Endodermal cell (in vitro differentiated cells): ENCODE results near the gene WDR86. TPM values are rescaled to one million over a fixed set of nuclear protein-coding genes. Genes with fewer than 3 reads are reported as not detected.
A peak's percentile ranks its signal among the peaks of the same experiment; 100 is the strongest.

Source experiments
- DNase-seq: peaks from one replicate; pipeline ENCODE4 v3.0.0-alpha.2; 2017
- H3K27ac ChIP-seq: 2 replicates; pipeline ENCODE4 v1.5.1; 2013; ENCODE audit warnings: mild to moderate bottlenecking, low read depth, low read length, moderate library complexity
- H3K27me3 ChIP-seq: 2 replicates; pipeline ENCODE4 v1.6.1; 2013; ENCODE audit warnings: mild to moderate bottlenecking, low read length, moderate library complexity; ENCODE audit not compliant: insufficient read depth, control insufficient read depth, poor library complexity, severe bottlenecking
- H3K36me3 ChIP-seq: 2 replicates; pipeline ENCODE4 v1.7.0; 2013; ENCODE audit warnings: mild to moderate bottlenecking, low read length, moderate library complexity; ENCODE audit not compliant: control insufficient read depth, insufficient read depth
- H3K4me1 ChIP-seq: one replicate; pipeline ENCODE4 v1.7.0; 2013; ENCODE audit warnings: low read length; ENCODE audit not compliant: control insufficient read depth, insufficient read depth
- H3K4me3 ChIP-seq: 2 replicates; pipeline ENCODE4 v1.5.1; 2013; ENCODE audit warnings: mild to moderate bottlenecking, low read length, moderate library complexity
- H3K9ac ChIP-seq: 2 replicates; pipeline ENCODE4 v1.6.1; 2013; ENCODE audit warnings: mild to moderate bottlenecking, low read length, moderate library complexity; ENCODE audit not compliant: poor library complexity, severe bottlenecking; ENCODE audit errors: extremely low read depth
- H3K9me3 ChIP-seq: 2 replicates; pipeline ENCODE4 v1.6.1; 2013; ENCODE audit warnings: mild to moderate bottlenecking, low read length, moderate library complexity; ENCODE audit not compliant: control insufficient read depth
- H3K27ac Mint-ChIP-seq: 2 replicates; pipeline ENCODE4 v1.8.0; 2020; ENCODE audit warnings: mixed read lengths
- H3K27me3 Mint-ChIP-seq: 2 replicates; pipeline ENCODE4 v1.8.0; 2021; ENCODE audit warnings: mild to moderate bottlenecking, mixed read lengths; ENCODE audit not compliant: insufficient read depth
- H3K36me3 Mint-ChIP-seq: 2 replicates; pipeline ENCODE4 v1.8.0; 2020; ENCODE audit warnings: low read depth, mixed read lengths
- H3K4me1 Mint-ChIP-seq: 2 replicates; pipeline ENCODE4 v1.8.0; 2020; ENCODE audit warnings: mixed read lengths
- H3K4me3 Mint-ChIP-seq: 2 replicates; pipeline ENCODE4 v1.8.0; 2020; ENCODE audit warnings: mild to moderate bottlenecking, moderate library complexity, mixed read lengths
- H3K9me3 Mint-ChIP-seq: 2 replicates; pipeline ENCODE4 v1.8.0; 2020; ENCODE audit warnings: mild to moderate bottlenecking, mixed read lengths
- CTCF ChIP-seq: fragments of 200-600 bp; sonication (generic); conservative IDR thresholded peaks from 2 replicates; pipeline ENCODE4 v1.5.0; 2021; ENCODE audit warnings: antibody characterized with exemption, mild to moderate bottlenecking
- WGBS, 2 experiments: methylation state at CpG; one replicate each; pipeline versions ENCODE4 v1.1.5 to v1.1.7; 2013; ENCODE audit warnings: missing lambda C conversion rate in 2 of 2, mixed read lengths in 1 of 2; ENCODE audit not compliant: insufficient coverage in 1 of 2, insufficient read length in 1 of 2; 5-methylcytosine and 5-hydroxymethylcytosine counted together
- long read RNA-seq, 4 experiments: library from polyadenylated mRNA in 2 of 4; library from RNA in 1 of 4; library from capped mRNA in 1 of 4; stranded (forward) in 3 of 4; unstranded in 1 of 4; transcript quantifications; one replicate each; pipeline ENCODE4 v2.0.0, GENCODE V29; 2020 to 2021; ENCODE audit warnings: inconsistent platforms in 1 of 4
- polyA plus RNA-seq, 2 experiments: library from polyadenylated mRNA; stranded (reverse); fragments of 50-300 nt; gene quantifications; one replicate each; pipeline ENCODE4 v1.2.3, GENCODE V29; 2013
- total RNA-seq, 2 donors: library from RNA; stranded (reverse); fragmentation: NEBNext Ultra II Directional in 1 of 2; extraction: Animal tissue kit (Norgen Biotek cat#: 25700) in 1 of 2; gene quantifications; 2 replicates in 1 of 2; 3 replicates in 1 of 2; pipeline ENCODE4 v1.2.1, GENCODE V29; 2021

WDR86 gene
- total RNA-seq, result 10 to 100 TPM; 83.3 to 94.2 TPM
- 19.3 TPM for polyA plus RNA-seq (2013, experiment 1 of 2)
- polyA plus RNA-seq (2013, experiment 2 of 2), result 21.2 TPM
- long read RNA-seq, experiment 1, partial matches to known transcripts, result 7 of 22 reads
- long read RNA-seq, experiment 1, other reads (novel, unspliced or antisense), result 4 of 22 reads
- long read RNA-seq, experiment 2, transcript WDR86-208 (5 exons, 1,905 nt), result minor isoform, 7 of 119 reads
- long read RNA-seq, experiment 2, transcript WDR86-203 (6 exons, 1,691 nt), result minor isoform, 5 of 119 reads
- long read RNA-seq, experiment 2, transcript WDR86-201 (6 exons, 2,023 nt), result major isoform, 46 of 119 reads
- long read RNA-seq, experiment 2, partial matches to known transcripts, result 18 of 119 reads
- long read RNA-seq, experiment 2, other reads (novel, unspliced or antisense), result 42 of 119 reads
- long read RNA-seq, experiment 3, partial matches to known transcripts, result 0 of 13 reads
- long read RNA-seq, experiment 3, other reads (novel, unspliced or antisense), result 12 of 13 reads
- long read RNA-seq, experiment 4, partial matches to known transcripts, result 0 of 1 reads
- long read RNA-seq, experiment 4, other reads (novel, unspliced or antisense), result 1 of 1 reads

- no peak within 1 kb of the TSS for H3K27ac ChIP-seq
- Mint-ChIP-seq H3K4me1 (peaks cover 30% of the 10 kb centered on the region), H3K4me3 (peak within 1 kb of the TSS; percentile 76), H3K36me3 (peaks cover 39% of the 10 kb centered on the region), H3K27ac (peak within 1 kb of the TSS; percentile 83), H3K27me3 (peaks cover 13% of the 10 kb centered on the region), H3K9me3 (no peaks in the 10 kb centered on the region)
- H3K4me3 ChIP-seq, result peak within 1 kb of the TSS; percentile 92
- peaks cover 12% of the 10 kb centered on the region for H3K36me3 ChIP-seq
- H3K4me1 ChIP-seq, result peaks cover 12% of the 10 kb centered on the region
- no peaks in the 10 kb centered on the region for H3K9me3 ChIP-seq
- WGBS, 2 experiments, result 0% methylated on average over 21 to 75 of the region's 75 CpGs
- TF ChIP-seq CTCF, result peak; percentile 34
- H3K9ac ChIP-seq, result peak within 1 kb of the TSS; percentile 77
- DNase-seq, result peak; percentile 84
- no peaks in the 10 kb centered on the region for H3K27me3 ChIP-seq
Observed at GRCh38 chr7:151409667-151410404, at the start of gene WDR86. Gene WDR86 (minus strand): TSS chr7:151410038. CDS start chr7:151409589, 449 bp downstream.

- no peak overlapping the region for H3K27ac Mint-ChIP-seq
- Histone ChIP-seq H3K27ac (no peak overlapping the region), H3K36me3 (no peaks in the 10 kb centered on the region), H3K4me1 (peaks cover 10% of the 10 kb centered on the region), H3K9ac (no peak overlapping the region), H3K27me3 (no peaks in the 10 kb centered on the region), H3K9me3 (peaks cover 14% of the 10 kb centered on the region), H3K4me3 (no peak overlapping the region)
- H3K27me3 Mint-ChIP-seq, result no peaks in the 10 kb centered on the region
- H3K4me3 Mint-ChIP-seq, result no peak overlapping the region
- peaks cover 21% of the 10 kb centered on the region for H3K4me1 Mint-ChIP-seq
- no peak for TF ChIP-seq CTCF
- peaks cover 6% of the 10 kb centered on the region for H3K36me3 Mint-ChIP-seq
- WGBS, 2 experiments, result 91 to 100% methylated on average over 3 to 6 of the region's 6 CpGs
- peak; percentile 42 for DNase-seq
- peaks cover 13% of the 10 kb centered on the region for H3K9me3 Mint-ChIP-seq
Observed at GRCh38 chr7:151457534-151457933, 47.7 kb upstream of the WDR86 start.

GRCh38 chr7:151456782-151457181, 46.9 kb upstream of the WDR86 start:
- Mint-ChIP-seq H3K4me3 (no peak overlapping the region), H3K9me3 (peaks cover 6% of the 10 kb centered on the region), H3K4me1 (peaks cover 21% of the 10 kb centered on the region), H3K27me3 (no peaks in the 10 kb centered on the region), H3K36me3 (no peaks in the 10 kb centered on the region), H3K27ac (no peak overlapping the region)
- no peaks in the 10 kb centered on the region for H3K27me3 ChIP-seq
- no peak overlapping the region for H3K9ac ChIP-seq
- peak; percentile 86 for DNase-seq
- H3K4me3 ChIP-seq, result no peak overlapping the region
- 47 to 65% methylated on average over 3 to 4 of the region's 4 CpGs for WGBS, 2 experiments
- no peaks in the 10 kb centered on the region for H3K36me3 ChIP-seq
- H3K4me1 ChIP-seq, result peaks cover 10% of the 10 kb centered on the region
- TF ChIP-seq CTCF, result no peak
- peaks cover 6% of the 10 kb centered on the region for H3K9me3 ChIP-seq
- H3K27ac ChIP-seq, result no peak overlapping the region
